Endometrial microvascular endothelial cells (primary cell): Measurements from ENCODE around the gene DCAKD. TPM values are rescaled to one million over a fixed set of nuclear protein-coding genes. Genes with fewer than 3 reads are reported as not detected.
"Not testable (repeated sequence)": the region's sequence is repeated elsewhere in the genome, so short reads cannot be mapped to it uniquely, and the experiment has no call there.

Source experiments
- in situ Hi-C: cut with HindIII; loops from 2 replicates; pipeline ENCODE4 v1.10.0; 2017; ENCODE audit warnings: low sequenced_read_pairs, low pct_unique_long_range_greater_than_20kb; ENCODE audit errors: inconsistent ontology term
- total RNA-seq: library from RNA; depleted of rRNA; stranded (reverse); fragments of >200 nt; gene quantifications from one replicate; pipeline ENCODE4 v1.2.3, GENCODE V29; 2015; ENCODE audit errors: inconsistent ontology term

Gene DCAKD
- total RNA-seq, 1 donor from 2014 or later: 40.8 TPM

DNA sequence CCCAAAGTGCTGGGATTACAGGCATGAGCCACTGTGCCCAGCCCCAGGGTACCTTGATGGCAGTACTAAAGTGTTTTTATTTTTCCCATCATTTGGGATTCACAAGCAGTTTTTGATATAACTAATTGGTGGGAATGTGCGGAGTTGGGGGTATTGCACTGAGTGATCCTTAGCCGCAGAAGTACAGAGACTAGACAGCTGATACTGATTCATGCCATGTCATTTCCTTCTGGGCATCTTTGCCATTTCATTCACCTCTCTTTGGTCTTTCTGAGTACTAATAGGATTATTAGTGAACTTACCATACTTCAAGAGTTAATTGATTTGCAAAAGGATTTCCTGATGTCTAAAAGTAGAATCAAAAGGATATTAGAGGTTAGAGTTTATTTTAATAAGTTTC is 19.4 kb upstream of the DCAKD start:
- in situ Hi-C loops: no loop called here

DNA sequence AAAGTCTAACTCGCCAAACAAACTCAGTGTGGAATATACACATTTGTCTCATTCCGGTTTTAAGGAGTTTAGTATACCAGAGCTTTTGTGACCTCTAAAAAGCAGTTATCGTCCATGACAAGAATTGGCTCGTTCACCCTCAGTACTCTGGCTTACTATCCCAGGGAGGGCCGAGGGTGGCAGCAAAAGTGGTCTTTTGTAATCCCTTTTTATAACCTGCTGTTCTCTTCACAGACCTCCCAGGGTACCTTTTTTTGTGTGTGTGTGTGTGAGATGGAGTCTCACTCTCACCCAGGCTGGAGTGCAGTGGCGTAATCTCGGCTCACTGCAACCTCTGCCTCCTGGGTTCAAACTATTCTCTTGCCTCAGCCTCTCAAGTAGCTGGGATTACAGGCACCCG is 18.6 kb upstream of the DCAKD start:
- in situ Hi-C loops: no loop called here

DNA sequence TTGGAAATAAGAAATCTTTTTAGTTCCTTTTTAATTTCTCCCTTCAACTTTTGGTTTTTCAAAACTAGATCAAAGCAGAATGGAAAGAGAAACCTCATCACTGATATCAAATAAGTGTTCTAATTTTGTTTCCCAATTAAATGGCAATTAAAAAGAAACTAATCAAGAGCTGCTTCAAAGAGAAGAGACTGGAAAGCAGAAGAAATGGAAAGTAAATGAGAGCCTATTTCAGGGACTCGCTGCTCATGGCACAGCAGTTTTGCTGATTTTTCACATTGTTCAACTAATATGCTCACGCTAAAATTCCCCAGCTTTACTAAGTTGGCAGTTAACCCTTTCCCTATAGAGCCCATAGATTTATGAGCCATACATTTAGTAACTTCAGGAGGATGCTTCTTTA is 16.2 kb upstream of the DCAKD start:
- in situ Hi-C loops: no loop called here

DNA sequence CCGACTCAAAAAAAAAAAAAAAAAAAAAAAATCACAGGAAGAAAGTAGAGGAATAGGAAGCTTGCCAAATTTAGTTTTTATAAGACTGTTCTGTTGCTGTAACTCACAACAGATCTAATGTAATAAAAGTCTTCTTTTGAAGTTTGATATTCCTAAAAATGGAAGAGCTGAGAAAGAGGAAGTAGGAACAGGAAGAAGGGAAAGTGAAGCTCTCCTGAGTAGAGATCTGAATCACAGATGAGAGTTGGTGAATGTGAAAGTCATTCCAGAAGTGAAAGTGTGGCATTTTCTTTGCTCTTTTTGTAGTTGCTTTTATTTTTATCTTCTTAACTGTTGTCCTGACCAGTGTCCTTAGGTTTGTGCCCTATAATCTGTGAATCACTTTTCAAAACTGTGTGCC is 11.8 kb upstream of the DCAKD start:
- in situ Hi-C loops: no loop called here

DNA sequence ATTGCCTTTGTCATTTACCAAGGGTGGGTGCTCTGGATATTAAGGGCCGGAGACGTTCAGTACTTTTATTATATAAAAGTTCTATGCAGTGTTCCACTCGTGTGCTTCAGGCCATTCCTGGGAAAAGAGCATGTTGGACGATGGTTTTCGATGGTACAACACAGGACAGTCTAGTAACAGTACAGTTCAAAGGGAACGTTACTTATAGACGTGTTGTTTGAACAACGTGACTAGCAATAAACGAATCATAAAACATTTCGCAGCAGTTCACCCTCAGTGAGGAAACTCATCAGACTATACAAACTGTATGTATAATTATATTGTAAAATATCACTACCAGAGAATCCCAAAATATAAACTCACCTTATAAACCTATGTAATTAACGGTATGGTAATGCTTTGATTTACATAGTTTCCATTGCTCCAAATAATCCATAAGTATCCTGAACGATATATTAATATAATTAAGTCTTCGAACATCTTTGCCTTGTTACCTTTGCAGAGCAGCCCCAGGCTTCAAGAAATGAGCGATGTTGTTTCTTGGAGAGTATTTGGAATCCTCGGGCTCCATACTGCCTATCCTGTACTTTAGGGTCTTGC is 10.3 kb upstream of the DCAKD start:
- in situ Hi-C loops: no loop called here

DNA sequence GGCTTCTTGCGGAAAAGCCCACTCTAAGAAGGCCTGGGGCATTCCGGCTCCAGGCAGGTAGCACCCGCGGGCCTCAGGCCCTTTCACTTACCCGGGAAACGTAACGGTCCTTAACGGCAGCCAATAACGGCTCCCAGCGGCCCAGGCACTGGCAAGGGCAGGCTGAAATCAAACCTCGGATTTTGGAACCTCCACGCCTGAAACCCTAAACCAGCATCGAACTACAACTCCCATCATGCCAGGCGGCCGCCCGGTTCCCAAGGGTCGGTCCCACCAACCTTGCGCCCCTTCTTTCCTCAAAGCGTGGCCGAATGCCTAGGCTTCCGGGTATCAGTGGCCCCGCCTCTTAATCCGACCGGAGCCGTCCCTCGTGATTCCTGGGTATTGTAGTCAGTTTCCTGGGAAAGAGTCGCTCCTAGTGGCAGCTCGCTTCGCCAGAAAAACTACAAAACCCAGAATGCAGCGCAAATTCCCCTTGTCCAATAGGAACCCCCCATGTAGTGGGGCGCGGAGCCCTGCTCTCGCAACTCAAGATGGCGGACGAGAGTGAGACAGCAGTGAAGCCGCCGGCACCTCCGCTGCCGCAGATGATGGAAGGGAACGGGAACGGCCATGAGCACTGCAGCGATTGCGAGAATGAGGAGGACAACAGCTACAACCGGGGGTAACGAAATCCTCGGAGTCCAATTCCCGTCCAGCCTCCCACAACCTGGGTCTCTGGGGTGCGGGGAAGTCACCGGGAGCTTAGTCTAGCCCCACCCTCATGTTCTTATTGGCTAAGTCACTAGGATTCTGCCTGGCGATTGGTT is 9.6 kb upstream of the DCAKD start, which contains the start of gene NMT1:
NMT1 (plus strand) TSS at position 521 of the 809 bp plus-strand sequence; CDS start at position 534, 13 bp downstream.
- in situ Hi-C loops: no loop called here

DNA sequence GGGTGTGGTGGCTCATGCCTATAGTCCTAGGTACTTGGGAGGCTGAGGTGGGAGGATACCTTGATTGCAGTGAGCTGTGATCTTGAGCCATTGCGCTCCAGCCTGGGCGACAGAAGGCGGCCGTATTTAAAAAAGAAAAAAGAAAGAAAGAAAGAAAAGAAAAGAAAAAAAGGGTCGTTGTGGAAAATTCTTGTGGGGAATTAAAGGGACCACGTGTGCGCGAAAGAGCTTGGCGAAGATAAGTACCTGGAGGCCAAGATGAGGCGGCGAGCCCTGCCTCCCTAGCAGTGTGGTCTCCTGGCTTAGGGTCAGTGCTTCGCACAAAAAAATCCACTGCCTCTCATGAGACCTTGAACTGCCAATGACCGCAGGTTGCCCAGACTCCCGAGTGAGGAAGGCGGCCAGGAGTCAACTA is 9.0 kb upstream of the DCAKD start:
- in situ Hi-C loops: no loop called here

DNA sequence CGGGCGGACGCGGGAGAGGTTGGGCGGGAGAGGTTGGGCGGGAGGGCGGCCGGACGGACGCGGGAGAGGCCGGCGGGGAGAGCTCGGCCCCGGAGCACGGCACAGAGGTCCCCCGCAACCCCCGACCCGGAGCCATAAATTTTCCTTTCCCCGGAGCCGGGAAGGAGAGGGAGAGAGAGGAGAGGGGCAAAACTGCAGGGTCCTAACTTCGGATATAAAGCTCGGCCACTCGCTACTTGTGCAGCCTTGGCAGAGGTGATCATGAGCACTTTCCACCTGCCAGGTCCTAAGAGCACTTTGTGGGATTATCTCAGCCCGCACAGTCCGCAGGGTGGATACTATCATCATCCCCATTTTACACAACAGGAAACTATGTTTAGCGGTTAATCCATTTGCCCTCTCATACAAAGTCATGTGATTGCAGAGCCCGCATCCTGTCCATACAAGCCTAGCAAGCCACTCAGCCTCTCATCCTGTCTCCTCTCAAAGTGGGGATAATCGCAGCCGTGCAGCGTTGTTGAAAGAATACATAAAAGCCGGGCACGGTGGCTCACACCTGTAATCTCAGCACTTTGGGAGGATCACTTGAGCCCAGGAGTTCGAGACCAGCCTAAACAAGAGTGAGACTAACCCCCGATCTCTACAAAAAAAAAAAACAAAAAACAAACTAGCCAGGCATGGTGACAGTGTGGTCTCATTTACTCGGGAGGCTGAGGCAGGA is 780 bp upstream of the DCAKD start:
- in situ Hi-C loops: no loop called here

DNA sequence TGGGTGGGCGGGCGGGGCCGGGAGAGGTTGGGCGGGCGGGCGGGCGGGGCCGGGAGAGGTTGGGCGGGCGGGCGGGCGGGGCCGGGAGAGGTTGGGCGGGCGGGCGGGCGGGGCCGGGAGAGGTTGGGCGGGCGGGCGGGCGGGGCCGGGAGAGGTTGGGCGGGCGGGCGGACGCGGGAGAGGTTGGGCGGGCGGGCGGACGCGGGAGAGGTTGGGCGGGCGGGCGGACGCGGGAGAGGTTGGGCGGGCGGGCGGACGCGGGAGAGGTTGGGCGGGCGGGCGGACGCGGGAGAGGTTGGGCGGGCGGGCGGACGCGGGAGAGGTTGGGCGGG is 254 bp upstream of the DCAKD start:
- in situ Hi-C loops: not testable (repeated sequence)

DNA sequence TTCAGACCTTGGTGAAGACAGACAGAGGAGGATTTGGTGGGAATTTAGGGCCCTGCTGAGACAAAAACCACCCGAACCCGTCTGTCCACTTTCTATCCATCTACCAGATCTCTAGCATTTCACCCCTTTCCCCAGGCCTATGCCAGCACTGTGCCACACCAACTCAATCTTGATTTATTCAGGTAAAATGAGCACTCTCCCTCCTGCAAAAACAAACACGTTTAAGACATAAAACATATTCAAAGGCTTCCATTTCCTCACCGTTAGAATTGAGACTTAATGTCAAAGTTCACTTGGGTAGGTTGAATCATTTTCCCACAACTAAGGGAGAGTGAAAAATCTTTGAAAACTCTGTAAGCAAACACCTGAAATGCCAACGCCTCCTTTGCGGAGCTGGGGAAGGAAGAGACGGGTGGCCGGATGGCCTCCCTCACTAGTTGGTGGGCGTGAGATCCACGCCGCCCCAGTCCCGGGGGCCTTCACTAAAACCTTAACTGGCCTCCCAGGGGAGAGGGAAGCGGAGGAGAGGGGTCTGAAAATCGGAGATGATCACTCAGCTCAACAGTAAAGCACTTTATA is 862 bp downstream of the DCAKD start:
- in situ Hi-C loops: no loop called here

DNA sequence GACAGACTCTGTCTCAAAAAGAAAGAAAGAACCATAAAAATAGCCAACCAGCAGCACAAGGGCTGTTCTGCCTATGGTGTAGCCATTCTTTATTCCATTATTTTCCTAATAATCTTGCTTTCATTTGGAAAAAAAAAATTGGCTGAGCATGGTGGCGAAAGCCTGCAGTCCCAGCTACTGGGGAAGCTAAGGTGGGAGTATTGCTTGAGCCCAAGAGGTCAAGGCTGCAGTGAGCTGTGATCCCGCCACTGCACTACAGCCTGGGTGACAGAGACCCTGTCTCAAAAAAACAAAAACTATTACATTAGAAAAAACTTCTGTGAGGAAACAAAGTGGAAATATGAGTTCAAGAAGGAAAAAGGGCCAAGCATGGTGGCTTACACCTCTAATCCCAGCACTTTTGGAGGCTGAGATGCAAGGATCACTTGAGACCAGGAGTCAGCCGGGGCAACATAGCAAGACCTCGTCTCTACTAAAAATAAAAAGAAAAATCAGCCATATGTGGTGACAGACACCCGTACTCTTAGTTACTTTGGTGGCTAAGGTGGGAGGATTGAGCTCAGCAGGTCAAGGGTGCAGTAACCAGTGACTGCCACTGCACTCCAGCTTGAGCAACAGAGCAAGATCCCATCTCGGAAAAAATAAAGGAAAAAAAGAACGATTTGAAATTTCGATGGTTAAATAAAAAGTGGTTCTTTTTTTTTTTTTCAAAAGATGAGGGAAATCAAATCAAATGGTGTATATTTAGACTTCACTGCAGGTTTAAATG is 2.5 kb downstream of the DCAKD start:
- in situ Hi-C loops: no loop called here

DNA sequence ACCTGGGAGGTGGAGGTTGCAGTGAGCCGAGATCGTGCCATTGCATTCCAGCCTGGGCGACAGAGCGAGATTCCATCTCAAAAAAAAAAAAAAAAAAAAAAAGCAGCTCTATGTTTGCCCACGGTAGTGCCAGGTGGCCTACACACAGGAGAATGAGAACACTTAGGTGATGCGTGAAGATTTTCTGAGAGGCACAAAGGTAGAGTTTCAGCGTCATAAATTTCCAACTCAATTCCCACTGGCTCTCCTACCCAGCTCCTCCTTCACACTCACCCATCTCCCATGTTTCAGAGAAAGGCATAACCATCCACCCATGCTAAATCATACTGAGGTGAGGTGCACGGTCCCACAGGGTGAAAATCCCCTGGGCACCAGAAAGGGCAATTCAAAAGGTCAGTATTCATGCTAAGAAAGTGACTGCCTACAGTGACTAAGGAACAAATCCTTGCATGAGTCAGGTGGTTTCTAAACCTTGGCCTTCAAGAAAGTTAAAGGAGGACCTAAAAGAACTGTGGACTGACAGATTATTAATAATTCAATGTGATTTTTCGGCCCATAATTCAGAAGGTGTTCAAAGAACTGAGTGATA is 4.8 kb downstream of the DCAKD start:
- in situ Hi-C loops: no loop called here

DNA sequence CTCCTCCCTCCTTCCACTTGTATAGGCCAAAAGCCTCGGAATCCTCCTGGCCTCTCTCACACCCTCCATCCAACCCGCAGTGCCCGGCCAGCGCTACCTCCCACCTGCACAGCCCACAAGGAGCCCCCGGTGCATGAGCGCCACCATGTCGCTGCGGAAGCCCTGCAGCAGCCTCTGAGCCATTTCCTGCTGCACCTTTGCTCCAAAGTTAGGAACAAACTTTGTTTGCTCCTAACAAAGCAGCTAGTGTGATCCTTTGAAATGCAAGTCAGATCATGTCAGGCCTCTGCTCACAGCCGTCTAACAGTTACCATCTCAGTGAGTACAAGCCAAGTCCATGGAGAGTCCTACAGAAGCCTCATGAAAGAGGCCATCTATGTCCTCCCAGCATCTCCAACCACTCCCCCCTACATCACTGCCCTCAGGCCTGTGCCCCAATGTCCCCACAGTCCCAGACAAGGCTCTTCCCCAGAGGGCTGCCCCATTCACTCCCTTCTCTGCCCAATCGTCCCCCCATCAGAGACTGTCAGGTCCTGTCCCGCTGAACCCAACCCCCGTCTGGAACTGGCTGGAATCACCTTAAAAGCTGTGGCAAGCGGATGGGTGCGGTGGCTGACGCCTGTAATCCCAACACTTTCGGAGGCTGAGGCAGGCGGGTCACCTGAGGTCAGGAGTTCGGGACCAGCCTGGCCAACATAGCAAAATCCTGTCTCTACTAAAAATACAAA is 7.5 kb downstream of the DCAKD start:
- in situ Hi-C loops: no loop called here

DNA sequence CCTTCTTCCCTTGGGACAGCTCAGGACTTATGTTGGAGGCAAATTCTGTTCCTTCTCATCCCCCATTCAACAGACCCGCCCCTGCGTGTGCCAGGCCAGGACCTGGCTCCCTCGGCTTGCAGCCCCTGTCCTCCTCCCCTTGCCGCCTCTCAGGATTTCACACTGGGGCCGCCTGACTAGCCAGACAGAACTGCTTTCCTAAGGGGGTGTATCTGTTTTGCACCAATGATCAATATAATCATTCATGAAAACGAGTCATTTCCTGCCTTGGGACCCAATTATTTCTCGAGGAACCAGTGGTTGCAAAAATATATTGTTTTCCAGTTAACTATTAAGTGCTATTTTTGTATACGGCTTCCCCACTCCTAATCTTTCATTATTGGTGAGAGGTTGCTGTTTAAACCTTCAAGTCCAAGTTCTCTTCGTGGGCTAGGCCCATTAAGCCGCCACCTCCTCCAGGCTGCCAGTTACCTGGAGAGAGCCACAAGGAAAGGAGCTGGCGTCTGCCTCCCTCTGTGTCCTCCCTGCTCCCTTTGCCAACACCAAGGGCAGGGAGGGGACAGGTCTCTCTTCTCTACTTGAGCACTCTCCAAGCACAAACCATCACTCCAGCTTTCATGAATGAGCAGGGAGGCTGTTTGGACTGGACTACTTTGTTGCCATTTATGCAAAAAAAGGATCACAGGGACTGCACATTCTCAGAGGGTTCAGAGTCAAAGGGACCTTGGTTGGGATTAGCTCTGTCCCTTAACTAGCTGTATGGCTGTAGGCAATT is 8.9 kb downstream of the DCAKD start:
- in situ Hi-C loops: no loop called here

DNA sequence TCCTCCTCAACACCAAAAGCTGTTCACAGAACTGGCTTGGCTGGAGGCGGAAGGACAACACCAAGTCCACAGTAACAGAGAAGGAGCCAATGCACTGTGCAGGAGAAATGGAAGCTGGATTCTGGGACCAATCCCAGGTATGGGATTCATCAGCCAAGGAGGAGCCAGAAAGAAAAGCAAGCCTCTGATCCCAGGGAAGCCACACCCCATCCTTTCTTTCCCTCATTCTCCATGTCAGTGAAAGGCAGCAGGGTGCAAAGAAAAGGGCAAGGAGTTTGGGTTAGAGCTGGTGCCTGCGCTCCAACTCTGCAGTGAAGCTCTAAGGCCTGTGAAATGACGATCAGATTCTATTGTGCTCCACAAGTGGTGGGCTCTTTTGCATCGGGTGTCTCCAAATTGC is 11.0 kb downstream of the DCAKD start:
- in situ Hi-C loops: no loop called here

DNA sequence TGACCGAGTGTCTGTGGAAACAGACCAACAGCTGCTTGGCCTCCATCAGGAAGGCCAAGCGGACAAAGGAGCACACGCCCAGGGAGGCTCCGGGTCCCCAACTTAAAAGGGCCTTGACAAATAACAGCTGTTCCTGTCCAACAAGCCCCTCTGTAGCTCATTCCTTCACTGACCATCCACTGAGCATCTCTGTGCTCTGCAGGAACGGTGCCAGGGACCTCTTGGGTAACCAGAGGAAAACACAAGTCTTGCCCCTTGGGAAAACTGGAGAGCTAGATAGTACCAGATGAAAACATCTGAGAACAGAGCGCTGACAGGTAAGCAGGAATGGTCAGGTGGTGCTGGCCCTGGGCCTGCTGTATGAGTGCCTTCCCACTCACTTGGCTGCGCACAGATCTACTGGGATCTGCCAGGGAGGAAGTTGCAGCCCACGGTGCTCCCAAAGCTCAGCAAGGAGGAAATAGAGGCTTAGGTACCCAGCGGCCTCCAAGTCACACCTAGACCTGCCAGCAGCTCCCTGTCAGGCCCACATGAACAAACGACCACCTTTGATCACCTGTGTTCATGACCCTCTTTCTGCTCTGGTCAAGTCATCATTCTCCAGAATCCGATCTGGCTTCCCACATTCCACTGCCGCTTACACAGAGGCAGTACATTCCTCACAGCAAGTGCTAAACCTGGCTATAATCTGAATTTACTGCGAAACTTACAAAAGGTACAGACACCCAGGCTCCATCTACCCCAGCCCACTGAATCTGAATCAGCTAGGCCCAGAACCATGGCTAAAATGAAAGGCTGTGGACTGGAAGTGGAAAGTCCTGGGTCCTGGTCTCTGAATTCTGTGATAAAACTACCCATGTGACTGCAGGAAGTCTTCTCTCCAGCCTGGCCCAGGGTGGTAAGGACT is 12.5 kb downstream of the DCAKD start:
- in situ Hi-C loops: no loop called here
